A172 (cell line): ENCODE results near the gene RNF113A. TPM values are rescaled to one million over a fixed set of nuclear protein-coding genes. Genes with fewer than 3 reads are reported as not detected.
"Not testable (repeated sequence)": the region's sequence is repeated elsewhere in the genome, so short reads cannot be mapped to it uniquely, and the experiment has no call there.

ENCODE experiments used
- DNase-seq: peaks from one replicate; pipeline ENCODE4 v3.0.0-alpha.2; 2015; ENCODE audit warnings: low spot score
- total RNA-seq: library from RNA; depleted of rRNA; stranded (reverse); fragments of >200 nt; shearing (Covaris generic); gene quantifications from 2 replicates; pipeline ENCODE4 v1.2.3, GENCODE V29; 2014; rRNA removed

RNF113A gene
- total RNA-seq, 1 experiment from 2014 or later = 6.6 TPM

GRCh38 chrX:119833905-119834304, 37.6 kb downstream of the RNF113A start:
- no peak for DNase-seq

- no peak for DNase-seq
Measured at GRCh38 chrX:119828446-119828845, 43.1 kb downstream of the RNF113A start.

DNA sequence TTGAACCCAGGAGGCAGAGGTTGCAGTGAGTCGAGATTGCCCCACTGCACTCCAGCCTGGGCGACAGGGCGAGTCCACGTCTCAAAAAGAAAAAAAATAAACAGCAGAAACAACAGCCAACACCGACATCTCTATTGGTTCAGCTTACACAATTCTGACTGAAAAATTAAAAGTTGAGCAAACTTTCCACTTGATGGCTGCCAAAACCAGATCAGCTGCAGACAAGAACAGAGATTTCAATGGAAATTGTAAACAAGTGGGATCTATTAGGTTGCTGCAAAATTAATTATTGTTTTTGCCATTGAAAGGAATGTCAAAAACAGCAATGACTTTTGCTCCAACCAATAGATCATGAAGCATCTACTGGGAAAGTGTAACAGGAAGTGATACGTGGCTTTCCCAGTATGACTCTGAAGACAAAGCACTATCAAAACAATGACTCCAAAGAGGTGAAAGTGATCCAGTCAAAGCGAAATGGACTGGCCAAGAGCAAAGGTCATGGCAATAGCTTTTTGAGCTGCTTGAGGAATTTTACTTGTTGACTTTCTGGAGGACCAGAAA, 45.1 kb downstream of the RNF113A start:
- DNase-seq = peak; percentile 6

DNA sequence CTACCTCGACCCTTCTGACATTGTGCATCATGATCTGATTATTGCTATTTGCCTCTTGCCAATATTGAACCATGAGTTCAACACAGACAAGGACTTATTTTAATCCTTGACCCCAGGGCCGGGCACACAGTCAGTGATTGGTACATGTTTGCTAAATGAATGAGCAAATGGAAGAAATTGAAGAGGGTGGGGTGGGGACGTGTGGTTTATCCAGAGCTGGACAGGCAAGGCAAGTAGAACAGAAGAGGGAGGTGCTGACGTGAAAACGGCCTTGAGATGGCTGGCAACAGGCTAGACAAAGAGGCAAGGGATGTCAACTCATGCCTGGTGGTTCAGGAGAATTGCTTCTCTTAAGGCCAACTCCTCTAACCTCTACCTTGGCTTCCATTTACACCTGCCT, 47.3 kb downstream of the RNF113A start:
- DNase-seq = not testable (repeated sequence)

DNA sequence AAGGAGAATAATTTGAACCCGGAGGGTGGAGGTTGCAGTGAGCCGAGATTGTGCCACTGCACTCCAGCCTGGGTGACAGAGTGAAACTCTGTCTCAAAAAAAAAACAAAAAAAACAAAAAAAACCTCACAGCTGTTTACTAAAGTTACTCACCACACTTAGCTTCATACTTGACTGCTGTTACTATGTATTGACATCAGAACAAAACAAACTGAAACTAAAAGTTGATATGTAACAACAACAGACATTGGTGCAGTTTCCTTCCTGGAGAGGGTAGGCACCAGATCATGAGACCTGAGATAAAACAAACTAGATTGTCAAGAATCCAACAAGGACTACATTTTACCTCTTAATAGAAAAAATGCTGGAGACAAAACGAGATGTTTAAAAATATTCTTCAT, 49.8 kb downstream of the RNF113A start:
- not testable (repeated sequence) for DNase-seq

Other genes with a start within 250 kb of the RNF113A start
- 13.9 and 15.3 TPM in 2 replicates for gene SEPTIN6, start 178.6 kb downstream of the RNF113A start, total RNA-seq
- gene SOWAHD, start 113.1 kb downstream of the RNF113A start, total RNA-seq = 0.72 TPM in 1 of 2 replicates, not detected in the other
- 1,038 and 3,069 TPM in 2 replicates for gene RPL39, start 80.1 kb downstream of the RNF113A start, total RNA-seq
- gene UPF3B, start 18.8 kb downstream of the RNF113A start, total RNA-seq = 1.8 and 2.3 TPM in 2 replicates
- gene NDUFA1, start 99 bp upstream of the RNF113A start, total RNA-seq = 55.7 and 60.9 TPM in 2 replicates
- gene AKAP14, start 24.2 kb upstream of the RNF113A start, total RNA-seq = not detected in 2 replicates
- gene NKAP, start 72.0 kb upstream of the RNF113A start, total RNA-seq = 2.5 and 2.8 TPM in 2 replicates
- gene RHOXF2B, start 206.0 kb upstream of the RNF113A start, total RNA-seq = not detected in 2 replicates
- gene RHOXF1, start 244.2 kb upstream of the RNF113A start, total RNA-seq = not detected in 2 replicates